GM10248 (cell line): ENCODE data around the gene PLCH2.
"Not testable (repeated sequence)": the region's sequence is repeated elsewhere in the genome, so short reads cannot be mapped to it uniquely, and the experiment has no call there.

Source experiments
- CTCF ChIA-PET: fragments of 300-600 bp; sonication (Branson Sonifier 250); formaldehyde crosslinking; extraction: SDS; loops from one replicate; lab custom pipeline; 2021; ENCODE audit warnings: antibody characterized with exemption; lab: Yijun Ruan, JAX
- POLR2A ChIA-PET: fragments of 350-650 bp; sonication (Branson Sonifier 250); formaldehyde crosslinking; extraction: SDS; loops from one replicate; lab custom pipeline; 2020; ENCODE audit warnings: antibody characterized with exemption; lab: Yijun Ruan, JAX
- DNase-seq: peaks from one replicate; pipeline ENCODE4 v3.0.0; 2012; ENCODE audit errors: extremely low spot score
- TF ChIP-seq, protein P1 (sequence below): IDR thresholded peaks from 2 replicates; pipeline ENCODE4 v1.5.1; 2012; ENCODE audit warnings: mild to moderate bottlenecking, low read depth; ENCODE audit errors: extremely low read depth, missing control alignments, control extremely low read depth

The PLCH2 gene

GRCh38 chr1:2438641-2439040 is 37.4 kb upstream of the PLCH2 start:
- DNase-seq, result no peak
- TF ChIP-seq, protein P1, sequence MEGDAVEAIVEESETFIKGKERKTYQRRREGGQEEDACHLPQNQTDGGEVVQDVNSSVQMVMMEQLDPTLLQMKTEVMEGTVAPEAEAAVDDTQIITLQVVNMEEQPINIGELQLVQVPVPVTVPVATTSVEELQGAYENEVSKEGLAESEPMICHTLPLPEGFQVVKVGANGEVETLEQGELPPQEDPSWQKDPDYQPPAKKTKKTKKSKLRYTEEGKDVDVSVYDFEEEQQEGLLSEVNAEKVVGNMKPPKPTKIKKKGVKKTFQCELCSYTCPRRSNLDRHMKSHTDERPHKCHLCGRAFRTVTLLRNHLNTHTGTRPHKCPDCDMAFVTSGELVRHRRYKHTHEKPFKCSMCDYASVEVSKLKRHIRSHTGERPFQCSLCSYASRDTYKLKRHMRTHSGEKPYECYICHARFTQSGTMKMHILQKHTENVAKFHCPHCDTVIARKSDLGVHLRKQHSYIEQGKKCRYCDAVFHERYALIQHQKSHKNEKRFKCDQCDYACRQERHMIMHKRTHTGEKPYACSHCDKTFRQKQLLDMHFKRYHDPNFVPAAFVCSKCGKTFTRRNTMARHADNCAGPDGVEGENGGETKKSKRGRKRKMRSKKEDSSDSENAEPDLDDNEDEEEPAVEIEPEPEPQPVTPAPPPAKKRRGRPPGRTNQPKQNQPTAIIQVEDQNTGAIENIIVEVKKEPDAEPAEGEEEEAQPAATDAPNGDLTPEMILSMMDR, result no peak
- ChIA-PET CTCF (no interaction called here), POLR2A (no interaction called here)

DNA sequence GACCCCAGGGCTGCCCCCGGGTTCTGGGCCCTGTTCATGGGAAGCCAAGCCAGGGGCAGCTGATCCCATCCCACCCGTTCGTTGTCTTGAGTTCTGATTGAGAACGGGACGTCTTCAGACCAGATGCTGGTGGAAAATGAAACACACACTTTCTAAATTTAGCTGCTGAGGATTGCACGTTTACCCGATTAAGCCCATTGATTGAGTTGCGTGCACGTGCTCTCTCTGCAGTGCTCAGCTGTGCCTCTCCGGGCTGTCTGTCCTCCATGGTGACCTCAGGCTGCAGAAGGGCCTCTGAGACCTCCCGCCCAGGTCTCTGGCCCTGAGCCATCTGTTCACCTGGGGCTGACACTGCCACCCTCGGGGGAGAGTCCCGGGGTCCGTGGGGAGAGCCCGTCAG is 36.7 kb upstream of the PLCH2 start:
- DNase-seq, result no peak
- CTCF ChIA-PET, result no interaction called here
- POLR2A ChIA-PET, result no interaction called here
- TF ChIP-seq, protein P1, result no peak

- DNase-seq, CTCF ChIA-PET, POLR2A ChIA-PET: not testable (repeated sequence)
Measured at GRCh38 chr1:2440346-2440745, 35.7 kb upstream of the PLCH2 start.

DNA sequence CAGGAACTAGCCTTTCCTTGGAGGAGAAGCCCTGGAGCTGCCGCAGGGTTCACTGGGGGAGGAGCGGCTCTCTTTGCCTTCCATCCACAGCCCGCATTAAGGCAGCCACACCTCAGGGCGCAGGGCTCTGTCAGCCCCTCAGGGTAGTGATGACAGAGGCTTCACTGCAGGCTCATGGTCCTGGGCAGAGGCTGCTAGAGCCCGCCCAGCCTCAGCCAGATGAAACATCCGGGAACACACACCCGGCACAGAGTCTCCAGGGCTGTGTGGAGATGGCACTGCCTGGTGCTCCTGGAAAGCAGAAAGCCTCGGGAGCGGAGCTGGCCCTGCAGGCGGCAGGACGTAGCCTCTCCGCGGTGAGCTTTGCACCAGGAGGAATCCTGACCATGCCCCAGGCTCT is 34.3 kb upstream of the PLCH2 start:
- CTCF ChIA-PET, result no interaction called here
- TF ChIP-seq, protein P1, result no peak
- DNase-seq, result no peak
- POLR2A ChIA-PET, result no interaction called here

GRCh38 chr1:2442661-2443060 is 33.4 kb upstream of the PLCH2 start:
- ChIA-PET POLR2A (no interaction called here), CTCF (no interaction called here)
- no peak for DNase-seq
- TF ChIP-seq, protein P1, result no peak

DNA sequence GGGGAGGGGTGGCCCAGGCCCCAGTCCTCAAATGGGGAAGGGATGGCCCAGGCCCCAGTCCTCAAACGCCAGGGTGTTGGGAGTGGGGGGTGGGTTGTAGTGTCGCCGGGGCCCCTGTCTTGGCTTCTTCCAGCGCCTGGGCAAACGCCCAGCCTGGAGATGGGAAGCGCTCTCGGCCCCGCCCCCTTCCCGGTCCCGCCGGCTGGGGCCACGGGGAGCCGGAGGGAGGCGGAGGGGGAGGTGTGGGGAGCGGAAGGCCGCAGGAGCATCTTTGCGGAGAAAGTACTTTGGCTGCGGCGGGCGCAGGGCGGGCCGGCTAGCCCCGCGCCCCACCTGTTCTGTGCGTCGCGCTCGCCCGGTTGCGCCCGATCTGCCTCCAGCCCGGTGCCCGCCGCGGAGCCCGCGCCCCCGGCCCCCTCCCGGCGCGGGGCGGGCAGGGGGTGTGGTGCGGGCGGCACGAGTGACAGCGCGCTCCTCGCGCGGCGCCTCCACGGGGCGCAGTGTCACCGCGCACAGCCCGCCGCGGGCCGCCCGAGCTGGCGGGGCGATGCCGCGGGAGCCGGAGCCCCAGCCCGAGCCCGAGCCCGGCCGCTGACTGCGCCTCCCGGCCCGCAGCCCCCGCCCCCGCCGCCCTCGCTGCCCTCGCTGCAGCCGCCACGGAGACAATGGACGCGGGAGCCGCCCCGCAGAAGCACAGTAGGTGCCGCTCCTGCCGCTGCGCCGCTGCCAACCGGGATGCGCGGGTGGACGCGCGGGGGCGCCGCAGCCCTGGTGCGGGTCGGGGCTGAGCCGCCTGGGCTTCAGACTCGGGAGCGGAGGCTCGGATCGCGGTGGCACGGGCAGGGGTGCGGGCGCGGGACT is 32.6 kb upstream of the PLCH2 start:
- no peak for DNase-seq
- ChIA-PET POLR2A (no interaction called here), CTCF (no interaction called here)
- TF ChIP-seq, protein P1, result peak; percentile 6

DNA sequence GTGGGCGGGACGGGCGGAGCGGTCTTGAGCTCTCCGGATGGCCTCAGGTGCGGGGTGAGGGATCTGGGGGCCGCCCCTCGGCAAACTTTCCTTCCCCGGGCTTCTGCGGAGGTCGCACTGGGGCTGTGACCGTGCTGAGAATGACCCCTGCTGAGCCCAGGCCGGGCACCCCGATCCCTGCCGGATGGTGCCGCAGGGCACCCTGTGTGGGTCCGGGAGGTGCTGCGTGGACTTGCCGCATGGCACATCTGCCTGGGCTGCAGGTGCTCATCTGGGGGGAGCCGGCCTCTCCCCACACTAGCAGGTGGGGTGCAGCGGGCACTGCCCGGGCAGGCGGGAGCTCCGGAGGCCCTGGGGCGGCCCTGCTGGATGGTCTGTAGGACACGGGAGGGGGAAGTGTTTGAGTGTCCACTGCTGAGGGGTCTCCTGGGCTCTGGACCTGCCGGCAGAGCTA is 31.9 kb upstream of the PLCH2 start:
- TF ChIP-seq, protein P1, result no peak
- ChIA-PET CTCF (no interaction called here), POLR2A (no interaction called here)
- DNase-seq, result no peak
